ENCODE data around the gene PMM2.
"Not testable (repeated sequence)": the region's sequence is repeated elsewhere in the genome, so short reads cannot be mapped to it uniquely, and the experiment has no call there.

PMM2 gene

DNA sequence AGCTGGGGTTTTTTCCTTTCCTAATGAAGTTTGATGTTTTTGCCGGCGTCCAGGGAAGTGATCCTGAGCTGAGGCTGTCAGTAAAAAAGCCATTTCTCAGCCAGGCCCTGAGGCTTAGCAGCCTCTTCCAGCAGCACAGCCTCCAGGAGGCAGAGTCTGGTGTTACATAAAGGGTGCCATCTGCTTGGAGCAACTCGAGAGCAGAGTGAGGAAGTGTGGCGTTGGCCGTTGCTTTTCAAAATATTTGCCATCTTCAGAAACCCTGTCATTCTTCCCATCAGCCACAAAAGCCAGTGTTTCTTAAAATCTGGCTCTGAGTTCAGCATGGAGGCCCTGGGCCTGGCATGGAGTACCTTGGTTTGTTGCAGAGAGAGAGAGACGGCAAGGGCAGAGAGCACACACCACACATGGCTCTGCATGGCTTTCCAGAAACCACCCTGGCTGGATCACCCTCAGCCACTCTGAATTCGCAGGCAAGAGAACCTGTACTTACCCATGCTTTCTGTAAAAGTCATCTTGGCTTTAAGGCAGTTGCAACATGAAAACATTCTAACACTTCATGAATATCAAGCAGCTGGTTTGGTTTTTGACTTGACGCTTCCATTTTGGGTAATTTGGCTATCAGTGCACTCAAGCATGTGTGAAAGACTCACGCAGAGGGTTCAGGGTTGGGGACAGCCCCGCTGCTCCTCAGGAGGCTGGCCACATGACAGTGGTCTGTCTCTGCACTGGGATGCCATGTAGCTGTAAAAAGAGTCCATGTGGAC, 21.0 kb downstream of the PMM2 start:
- no peak for DNase-seq (ENCODE audit: low read depth in 2 of 2)

DNA sequence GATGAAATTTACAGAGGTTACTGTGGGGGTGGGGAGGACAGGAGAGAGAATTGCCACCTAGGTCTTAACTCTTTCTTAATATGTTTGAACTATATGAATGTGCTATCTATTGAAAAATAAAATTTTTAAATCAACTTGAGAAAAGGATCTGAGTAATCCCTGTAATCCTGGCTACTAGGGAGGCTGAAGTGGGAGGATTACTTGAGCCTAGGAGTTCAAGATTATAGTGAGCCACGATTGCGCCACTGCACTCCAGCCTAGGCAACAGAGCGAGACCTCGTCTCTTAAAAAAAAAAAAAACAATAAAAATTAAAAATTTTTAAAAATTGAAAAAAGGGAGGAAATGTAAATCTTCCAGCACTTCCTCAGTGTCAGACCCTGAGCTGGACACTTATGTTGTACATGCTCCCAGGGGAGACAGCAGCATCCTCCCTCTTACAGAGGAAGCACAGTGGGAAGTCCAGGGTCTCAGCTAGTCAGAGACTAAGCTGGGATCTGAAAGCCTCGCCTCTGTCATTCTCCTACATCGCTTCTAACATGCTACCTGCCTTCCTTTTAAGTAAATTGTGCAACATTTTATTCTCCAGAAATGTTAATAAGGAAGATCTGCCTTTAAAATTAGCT, 21.9 kb downstream of the PMM2 start:
- no peak for DNase-seq (ENCODE audit: low read depth in 2 of 2)

DNA sequence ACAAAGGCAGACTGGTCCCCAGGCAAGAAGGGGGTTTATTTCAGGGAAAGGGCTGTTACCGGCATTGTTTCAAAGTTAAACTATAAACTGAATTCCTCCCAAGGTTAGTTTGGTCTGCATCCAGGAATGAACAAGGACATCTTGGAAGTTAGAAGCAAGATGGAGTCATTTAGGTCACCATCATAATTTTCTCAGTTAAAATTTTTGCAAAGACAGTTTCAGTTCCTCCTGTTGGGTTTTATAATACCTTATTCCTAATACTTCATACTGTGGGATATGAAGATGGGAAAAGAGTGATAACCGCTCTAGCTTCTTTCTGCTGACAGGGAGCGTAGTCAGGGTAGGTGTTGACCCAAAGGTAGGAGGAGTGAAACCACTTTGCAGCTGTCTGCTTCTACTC, 24.8 kb downstream of the PMM2 start:
- no peak for DNase-seq (ENCODE audit: low read depth in 2 of 2)

DNA sequence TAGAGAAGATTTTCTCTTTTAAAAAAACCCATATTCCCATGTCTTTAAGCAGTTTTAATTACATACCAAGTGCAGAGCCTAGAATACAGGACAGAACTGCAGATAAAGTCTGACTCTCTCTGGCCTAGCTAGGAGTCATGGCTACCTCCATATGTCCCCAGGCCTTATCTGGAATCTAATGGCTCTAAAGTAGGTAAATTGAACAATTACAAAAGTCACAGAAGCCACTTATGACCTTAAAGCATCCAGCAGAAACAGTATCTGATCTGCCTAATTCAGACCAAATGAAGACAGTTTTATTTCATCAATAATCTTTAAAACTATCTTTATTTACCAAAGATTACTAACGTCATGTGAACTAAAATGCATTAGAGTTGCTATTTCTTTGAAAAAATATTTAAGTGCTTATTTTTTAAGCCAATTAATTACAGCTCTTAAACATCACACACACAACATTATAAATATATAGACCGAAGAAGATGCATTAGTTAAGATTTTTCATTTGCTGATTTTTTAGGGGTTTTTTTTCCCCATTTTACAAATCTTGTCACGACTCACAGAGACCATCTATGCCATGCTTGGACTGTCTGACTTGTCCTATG, 28.7 kb downstream of the PMM2 start:
- no peak for DNase-seq (ENCODE audit: low read depth in 2 of 2)

DNA sequence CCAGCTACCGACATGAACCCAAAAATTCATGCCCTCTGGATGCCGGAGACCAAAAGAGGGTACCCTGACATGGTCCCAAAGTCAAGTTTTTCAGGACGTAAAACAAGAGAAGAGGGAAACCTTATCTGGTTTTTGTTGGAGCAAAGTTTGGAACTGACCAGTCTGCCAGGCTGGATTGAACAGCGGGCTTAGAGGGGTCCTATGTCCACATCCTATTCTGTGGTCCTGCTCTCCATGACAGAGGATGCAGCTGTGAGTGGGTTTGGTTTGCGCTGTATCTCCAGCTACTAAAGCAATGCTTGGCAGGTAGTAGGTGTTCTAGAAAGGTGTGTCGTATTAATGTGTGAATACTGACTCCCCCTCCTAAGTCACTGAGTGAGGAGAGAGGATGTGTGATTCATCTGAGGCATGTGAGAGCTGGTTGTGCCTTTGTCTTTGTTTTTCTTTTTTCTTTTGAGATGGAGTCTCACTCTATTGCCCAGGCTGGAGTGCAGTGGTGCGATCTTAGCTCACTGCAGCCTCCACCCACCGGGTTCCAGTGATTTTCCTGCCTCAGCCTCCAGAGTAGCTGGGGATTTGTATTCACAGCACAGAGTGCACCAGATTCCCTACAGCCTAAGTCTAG, 31.0 kb downstream of the PMM2 start:
- DNase-seq (ENCODE audit: low read depth in 2 of 2), result no peak

DNA sequence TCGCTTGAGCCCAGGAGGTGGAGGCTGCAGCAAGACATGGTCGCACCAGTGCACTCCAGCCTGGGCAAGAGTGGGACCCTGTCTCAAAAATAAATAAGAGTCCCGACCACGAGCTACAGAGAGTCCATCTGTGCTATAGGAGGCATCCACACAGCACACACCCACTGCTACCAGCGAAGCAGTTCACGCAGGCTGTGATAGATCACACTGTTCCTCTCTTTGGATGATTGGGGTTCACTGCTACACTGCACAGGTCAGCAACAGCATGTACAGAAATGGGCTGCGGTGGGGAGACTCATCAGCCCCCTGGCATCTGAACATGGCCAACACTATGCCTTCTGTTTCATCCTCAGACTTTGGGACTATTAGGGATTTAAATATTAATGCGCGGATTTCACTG, 33.8 kb downstream of the PMM2 start:
- DNase-seq (ENCODE audit: low read depth in 2 of 2), result no peak

DNA sequence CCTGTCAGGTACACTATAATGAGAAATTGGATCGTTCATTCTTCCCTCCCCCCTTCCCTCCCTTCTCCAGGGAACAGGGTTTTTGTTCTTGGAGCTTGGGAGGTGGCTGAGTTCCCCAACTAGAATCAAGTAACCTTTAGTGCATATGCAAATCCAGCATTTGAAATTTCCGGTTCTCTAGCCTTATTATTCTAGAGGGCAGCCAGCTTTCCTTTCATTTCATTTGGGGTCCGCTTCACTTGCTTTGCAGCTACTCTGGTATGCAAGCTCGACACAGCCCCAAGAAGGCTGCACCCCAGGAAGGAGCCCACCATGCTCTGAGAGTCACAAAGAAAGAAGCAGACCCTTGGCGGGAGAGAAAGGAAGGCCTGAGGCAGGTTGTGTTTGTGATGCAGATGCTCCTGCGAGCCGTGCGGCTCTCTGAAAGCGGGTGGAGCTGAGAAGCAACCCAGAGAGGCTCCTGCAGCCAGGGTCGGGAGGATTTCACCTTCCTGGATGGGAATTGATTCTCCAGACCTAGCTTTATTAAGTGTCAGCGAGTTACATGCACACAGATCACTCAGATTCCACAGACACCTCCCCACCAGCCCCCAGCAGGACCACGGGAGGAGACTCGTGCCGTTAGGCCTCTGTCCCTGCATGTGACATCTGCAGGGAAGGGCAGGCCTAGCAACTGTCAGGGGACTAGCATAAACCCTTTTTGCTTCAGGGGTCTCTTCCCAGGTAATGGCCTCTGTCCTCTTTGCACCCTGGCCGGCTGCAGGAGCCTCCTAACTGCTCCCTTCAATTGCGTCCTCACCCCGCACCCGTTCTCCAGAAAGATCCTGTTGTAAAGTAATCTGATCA, 34.5 kb downstream of the PMM2 start:
- no peak for DNase-seq (ENCODE audit: low read depth in 2 of 2)

DNA sequence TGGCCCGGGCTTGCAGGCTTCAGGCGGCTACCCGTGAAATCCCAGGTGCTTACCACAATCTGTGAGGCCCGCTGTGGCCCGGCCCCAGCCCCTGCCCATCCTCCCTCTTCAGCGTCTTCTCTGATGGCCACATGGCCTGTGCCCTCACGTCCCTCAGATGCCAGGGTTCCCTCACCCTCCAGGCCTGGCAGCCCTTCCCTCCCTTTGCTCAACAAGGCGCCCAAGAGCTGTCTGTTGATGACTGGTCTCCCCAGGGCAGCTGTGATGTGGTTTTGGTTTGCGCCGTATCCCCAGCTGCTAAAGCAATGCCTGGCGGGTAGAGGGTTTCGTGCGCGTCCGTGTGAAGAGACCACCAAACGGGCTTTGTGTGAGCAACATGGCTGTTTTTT, 35.1 kb downstream of the PMM2 start:
- no peak for DNase-seq (ENCODE audit: low read depth in 2 of 2)

DNA sequence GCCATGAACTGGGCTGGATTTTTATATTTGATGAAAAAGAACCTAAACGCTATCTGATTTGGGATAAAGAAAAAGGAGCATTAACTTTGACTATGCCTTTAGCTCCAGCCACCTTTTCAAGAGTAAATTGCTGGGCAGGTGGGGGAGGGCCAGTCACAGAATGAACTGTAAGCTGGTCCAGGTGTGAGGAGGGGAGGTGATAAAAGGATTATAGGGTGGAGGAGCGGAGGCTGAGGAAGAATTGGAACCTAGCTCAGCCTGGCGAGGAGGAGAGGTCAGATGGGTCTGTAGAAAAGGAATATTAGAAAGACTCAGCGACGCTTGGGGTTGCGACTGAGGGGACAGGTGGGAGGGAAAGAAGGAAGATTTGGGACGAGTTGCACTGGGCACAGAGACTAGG, 39.2 kb downstream of the PMM2 start:
- not testable (repeated sequence) for DNase-seq (ENCODE audit: low read depth in 2 of 2)

DNA sequence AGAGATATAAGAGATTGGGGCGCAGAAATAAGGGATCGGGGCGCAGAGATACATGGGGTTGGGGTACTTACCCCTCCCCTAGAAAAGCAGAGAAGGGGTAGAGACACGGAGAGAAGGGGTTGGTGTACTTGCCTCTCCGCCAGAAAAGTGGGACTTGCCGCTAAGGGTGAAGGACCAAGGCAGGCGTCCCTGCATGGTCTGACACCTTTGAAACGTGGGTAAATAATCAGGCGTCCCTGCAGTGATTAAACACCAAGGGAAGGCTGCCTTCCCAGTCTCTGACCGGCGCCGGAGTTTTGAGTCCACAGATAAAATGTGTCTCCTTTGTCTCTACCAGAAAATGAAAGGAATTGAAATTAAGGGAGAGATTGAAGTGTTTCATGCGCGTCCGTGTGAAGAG, 40.0 kb downstream of the PMM2 start:
- not testable (repeated sequence) for DNase-seq (ENCODE audit: low read depth in 2 of 2)

DNA sequence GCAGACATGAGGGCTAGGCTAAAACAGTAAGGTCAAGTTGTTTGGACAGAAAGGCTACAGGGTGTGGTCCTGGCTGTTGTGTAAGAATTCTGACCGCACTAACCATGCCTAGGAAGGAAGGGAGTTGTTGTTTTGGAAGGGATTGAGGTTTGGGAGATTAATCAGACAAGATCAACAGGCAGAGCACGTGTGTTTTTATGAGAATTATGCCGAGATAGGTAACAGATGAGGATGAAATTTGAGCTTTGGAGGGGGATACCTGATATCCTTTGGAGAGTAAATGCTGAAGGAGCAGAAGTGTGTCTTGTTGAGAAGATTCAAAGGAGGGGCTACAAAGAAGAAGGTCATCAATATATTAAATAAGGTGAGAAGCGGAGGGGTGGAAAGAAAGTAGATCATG, 44.4 kb downstream of the PMM2 start:
- not testable (repeated sequence) for DNase-seq (ENCODE audit: low read depth in 2 of 2)

DNA sequence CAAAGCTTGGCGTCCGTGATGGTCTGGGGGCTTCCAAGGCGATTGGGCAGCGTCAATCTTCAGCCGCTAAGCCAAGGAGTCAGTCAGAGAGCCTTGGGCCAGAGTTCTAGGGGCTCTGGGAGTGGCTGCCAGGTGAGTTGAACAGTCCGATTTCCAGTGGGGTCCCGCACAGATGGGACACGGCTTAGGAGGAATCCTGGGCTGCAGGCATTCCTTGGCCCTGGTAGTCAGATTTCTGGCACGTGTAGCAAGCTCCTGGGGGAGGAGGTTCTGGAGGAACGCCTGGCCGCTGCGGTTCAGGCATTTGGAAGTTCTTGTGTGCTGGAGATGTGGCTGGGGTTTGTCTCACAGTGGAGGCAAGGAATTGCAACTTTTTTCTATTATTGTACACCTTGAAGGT, 45.7 kb downstream of the PMM2 start:
- DNase-seq (ENCODE audit: low read depth in 2 of 2), result not testable (repeated sequence)

DNA sequence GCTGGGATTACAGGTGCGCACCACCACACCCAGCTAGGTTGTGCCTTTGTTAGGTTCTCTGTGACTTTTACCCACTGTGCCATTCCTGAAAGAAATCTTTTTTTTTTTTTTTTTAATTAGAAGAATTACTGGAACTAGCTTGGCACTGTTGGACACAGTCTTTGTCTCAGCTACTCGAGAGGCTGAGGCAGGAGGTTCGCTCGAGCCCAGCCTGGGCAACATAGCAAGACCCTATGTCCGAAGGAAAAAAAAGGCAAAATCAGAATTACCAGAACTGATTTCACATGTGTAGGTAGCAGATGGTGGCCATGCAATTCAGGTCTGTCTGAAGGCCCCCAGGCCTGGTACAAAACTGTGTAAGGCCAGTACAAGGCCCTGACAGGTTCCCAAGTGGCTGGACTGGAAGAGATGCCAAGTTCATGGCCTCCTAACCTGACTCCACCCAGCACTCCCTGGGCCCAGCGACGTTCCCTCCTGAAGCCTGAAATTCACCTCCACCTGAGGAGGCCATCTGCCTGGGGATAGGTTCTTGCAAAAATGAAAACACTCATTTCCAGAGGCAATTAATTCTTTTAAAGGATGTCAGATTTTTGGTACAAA, 48.2 kb downstream of the PMM2 start:
- DNase-seq (ENCODE audit: low read depth in 2 of 2), result no peak

DNA sequence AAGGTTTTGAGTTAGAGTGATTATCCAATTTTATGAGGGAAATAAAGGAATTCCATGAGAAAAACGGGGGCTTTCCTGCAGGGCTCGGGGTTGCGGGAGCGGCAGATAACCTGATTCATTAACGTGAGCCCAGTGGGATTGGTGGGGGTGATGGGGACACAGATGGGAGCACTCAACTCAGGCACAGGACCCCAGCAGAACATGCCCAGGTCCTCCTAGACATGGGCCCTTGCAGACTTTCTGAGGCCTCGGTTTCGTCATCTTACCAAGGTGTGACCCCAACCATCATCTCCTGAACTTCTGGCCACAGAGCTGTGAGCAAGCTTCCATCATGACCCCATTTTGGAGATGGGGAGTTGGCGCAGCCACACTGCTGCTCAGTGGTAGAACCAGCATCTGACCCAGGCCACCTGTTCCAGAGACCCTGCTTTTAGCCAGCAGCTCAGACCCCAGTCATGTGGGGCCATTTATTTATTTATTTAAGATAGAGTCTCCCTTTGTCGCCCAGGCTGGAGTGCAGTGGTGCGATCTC, 48.8 kb downstream of the PMM2 start:
- no peak for DNase-seq (ENCODE audit: low read depth in 2 of 2)

DNA sequence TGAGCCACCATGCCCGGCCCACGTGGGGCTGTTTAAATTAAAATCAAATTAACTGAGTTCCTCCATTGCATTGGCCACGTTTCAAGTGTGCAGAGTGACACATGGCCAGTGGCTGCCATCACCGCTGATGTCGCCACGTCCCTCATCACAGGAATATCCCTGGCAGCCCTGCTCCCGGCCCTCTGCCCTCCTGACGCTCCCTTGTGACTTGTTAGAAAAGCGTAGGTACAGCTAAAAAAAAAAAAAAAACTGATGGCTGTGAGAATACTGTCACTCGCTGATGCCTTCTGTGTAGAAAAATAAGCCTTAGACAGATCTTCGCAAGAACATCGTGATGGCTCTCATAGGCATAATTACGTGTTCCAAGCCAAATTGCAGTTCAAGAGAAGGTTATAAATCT, 49.5 kb downstream of the PMM2 start:
- no peak for DNase-seq (ENCODE audit: low read depth in 2 of 2)

DNA sequence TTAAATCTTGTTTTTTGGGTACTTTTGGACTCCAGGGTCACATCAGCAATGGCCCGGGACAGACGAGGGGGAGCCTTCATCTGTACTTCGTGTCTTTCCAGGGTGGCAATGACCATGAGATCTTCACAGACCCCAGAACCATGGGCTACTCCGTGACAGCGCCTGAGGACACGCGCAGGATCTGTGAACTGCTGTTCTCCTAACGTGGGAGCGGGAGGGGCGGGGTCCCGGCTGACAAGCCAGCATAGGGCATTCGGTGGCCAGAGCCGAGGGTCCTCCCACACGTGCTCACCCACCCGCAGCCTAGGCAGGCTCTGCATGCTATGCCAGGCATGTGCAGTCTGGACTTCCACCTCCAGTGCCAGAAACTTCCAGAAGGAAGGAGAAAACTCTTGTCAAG, 50.0 kb downstream of the PMM2 start:
- DNase-seq (ENCODE audit: low read depth in 2 of 2), result no peak

DNA sequence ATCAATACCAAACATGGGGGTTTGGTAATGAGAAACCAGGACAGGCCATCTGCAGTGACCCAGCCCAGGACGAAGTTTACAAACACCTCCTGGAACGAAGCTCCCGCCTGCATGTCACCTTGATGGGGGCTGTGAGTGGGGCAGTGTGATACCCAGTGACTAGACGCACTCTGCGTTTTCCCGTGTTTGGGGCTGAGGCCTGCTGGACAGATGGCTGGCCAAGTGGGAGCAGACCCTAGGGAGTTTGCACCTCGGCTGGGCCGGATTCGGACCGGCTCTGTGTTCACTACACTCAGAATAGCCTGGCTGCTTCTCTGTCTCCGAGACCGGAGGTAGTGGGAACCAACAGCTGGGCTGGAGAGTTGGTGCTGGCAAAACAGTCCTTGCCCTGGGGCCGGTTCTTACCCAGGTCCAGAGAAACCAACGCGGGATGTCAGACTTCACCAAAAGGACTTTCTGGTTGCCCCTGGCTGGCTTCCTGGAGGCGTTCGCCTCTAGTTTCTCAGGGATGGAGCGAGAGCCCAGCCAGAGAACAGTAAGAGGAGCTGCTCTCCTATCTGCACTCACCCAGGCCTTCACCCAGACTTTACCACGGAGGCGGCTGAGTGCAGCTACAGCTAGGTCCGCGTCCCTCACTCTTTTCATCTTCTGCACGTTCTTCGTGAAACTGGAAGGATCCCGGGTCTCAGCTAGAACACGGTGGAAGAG, 50.7 kb downstream of the PMM2 start:
- no peak for DNase-seq (ENCODE audit: low read depth in 2 of 2)

DNA sequence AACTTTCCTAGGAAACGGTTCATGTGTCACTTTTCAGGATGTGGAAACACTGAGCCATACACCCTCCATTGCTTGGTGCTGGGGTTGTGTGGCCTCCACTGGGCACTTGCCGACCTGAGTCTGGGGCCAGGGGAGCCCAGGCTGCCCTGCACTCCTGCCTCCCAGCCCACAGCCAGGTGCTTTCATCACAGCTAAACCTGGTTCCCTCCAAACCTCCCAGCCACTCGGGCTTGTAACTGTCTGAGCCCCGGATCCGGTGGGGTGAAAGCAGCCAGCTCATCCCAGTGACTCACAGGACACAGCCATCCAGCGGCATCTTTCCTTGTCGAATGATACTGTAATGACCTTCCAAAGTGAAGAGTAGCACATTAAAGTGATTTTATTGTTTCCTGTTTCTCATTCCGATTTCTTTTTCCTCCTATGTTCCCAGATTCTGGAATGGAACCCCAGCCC, 51.3 kb downstream of the PMM2 start:
- DNase-seq (ENCODE audit: low read depth in 2 of 2), result no peak

DNA sequence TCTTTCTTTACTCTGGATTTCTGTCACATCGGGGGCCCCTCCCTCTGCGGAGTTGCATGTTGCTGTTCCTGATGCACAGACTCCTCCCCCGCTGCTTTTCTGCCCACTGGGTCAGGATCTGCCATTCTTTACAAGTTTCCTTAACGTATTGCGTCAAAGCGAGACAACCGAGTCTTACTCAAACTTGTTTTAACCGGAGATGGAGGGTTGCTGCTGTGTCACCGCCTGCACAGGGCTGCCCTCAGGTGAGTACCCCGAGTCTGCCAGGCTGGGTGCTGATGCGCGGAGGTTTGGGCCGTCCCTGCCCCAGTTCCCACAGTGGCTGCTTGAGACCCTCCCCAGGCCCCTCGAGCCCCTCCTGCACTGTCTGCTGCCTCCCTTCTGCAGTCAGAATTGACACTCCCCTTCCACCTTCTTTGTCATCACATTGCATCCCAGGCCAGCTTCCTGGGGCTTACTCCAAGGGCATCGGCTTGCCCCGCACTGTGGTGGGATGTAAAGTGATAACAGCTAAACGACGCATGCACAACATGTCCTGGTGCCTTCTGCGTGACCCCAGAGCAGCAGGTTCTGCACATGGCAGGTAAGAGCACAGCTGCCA, 51.9 kb downstream of the PMM2 start:
- DNase-seq (ENCODE audit: low read depth in 2 of 2), result no peak

DNA sequence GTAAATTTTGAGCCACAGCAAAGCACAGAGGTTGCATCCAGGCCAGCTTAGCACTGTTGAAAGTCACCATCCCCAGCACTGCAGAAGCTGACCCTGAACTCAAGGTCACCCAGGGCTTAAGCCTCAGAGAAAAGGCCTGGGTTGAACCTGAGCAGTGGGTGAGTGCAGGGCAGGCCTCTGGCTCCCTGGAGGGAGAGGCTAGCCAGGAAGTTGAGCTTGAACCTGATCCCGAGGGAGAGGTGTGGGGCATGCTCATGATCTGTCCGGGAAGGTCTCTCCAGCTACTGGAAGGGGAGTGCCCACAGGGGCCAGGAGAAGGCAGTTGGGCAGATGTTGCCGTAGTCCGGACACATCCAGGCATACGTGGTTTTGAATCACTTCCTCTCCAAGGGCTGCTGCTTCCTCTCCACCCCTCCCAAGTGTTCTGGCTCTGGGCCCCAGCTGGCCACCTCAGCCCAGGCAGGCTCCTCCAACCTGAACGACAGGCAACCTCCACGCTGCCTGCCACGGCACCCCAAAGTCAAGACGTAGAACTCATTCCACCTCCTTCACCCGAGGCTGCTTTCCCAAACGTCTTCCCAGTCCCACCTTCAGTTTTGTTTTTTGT, 52.7 kb downstream of the PMM2 start:
- DNase-seq (ENCODE audit: low read depth in 2 of 2), result no peak
